ENCODE results near the gene MYOCD. TPM values are rescaled to one million over a fixed set of nuclear protein-coding genes. Genes with fewer than 3 reads are reported as not detected.

Gene MYOCD
- total RNA-seq, 1 experiment from 2014 or later: 1.2 TPM

GRCh38 chr17:12735517-12735916 lies 69.8 kb downstream of the MYOCD start:
- CTCF ChIA-PET: no interaction called here
- DNase-seq (ENCODE audit: low spot score): no peak
- Mint-ChIP-seq H3K9me3 (no peaks in the 10 kb centered on the region), H3K36me3 (no peaks in the 10 kb centered on the region), H3K27me3 (ENCODE audit: low read depth) (no peaks in the 10 kb centered on the region), H3K4me1 (peaks cover 30% of the 10 kb centered on the region), H3K4me3 (no peak overlapping the region), H3K27ac (no peak overlapping the region)
- TF ChIP-seq JUN (CRISPR knock-in tag; IDR thresholded peaks at IDR 0.05): no peak
- POLR2A ChIA-PET: no interaction called here
- no peak for ATAC-seq

DNA sequence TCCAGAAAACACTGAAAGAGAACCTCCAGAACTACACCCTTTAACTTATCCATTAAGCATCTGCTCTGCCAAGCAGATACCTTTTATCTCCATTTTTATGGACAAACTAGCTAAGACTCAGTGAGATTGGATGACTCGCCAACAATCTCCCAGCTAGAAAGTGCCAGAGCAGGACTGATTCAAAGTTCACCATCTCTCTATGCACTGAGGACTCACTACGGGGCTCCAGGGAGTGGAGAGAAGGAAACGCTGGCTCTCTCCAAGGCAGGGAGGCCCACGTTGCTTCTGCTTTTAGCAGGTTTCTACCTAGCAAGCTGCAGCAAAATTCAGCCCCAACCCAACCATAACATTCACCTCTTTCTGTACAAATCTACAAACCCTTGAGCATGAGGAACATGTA lies 70.8 kb downstream of the MYOCD start:
- peaks cover 22% of the 10 kb centered on the region for H3K4me1 Mint-ChIP-seq
- DNase-seq (ENCODE audit: low spot score) (no peak), ATAC-seq (no peak)
- ChIA-PET POLR2A (no interaction called here), CTCF (interaction anchor here (1.3 kb wide), 1 partner anchor 191 kb away, joined by 5 read pairs; no protein-coding TSS in a partner anchor)
- H3K36me3 Mint-ChIP-seq: no peaks in the 10 kb centered on the region
- no peak overlapping the region for H3K27ac Mint-ChIP-seq
- no peaks in the 10 kb centered on the region for H3K27me3 Mint-ChIP-seq (ENCODE audit: low read depth)
- no peak overlapping the region for H3K4me3 Mint-ChIP-seq
- H3K9me3 Mint-ChIP-seq: no peaks in the 10 kb centered on the region
- TF ChIP-seq GABPB1 (CRISPR knock-in tag; IDR thresholded peaks at IDR 0.05): no peak
- no peak for TF ChIP-seq IRF1 (CRISPR knock-in tag; IDR thresholded peaks at IDR 0.05)
- TF ChIP-seq ZNF263 (CRISPR knock-in tag; IDR thresholded peaks at IDR 0.05; ENCODE audit: low read depth): no peak
- no peak for TF ChIP-seq TCF7 (CRISPR knock-in tag; IDR thresholded peaks at IDR 0.05; ENCODE audit: low read depth)
- TF ChIP-seq TEAD1 (CRISPR knock-in tag; IDR thresholded peaks at IDR 0.05): no peak
- TF ChIP-seq, protein P1, sequence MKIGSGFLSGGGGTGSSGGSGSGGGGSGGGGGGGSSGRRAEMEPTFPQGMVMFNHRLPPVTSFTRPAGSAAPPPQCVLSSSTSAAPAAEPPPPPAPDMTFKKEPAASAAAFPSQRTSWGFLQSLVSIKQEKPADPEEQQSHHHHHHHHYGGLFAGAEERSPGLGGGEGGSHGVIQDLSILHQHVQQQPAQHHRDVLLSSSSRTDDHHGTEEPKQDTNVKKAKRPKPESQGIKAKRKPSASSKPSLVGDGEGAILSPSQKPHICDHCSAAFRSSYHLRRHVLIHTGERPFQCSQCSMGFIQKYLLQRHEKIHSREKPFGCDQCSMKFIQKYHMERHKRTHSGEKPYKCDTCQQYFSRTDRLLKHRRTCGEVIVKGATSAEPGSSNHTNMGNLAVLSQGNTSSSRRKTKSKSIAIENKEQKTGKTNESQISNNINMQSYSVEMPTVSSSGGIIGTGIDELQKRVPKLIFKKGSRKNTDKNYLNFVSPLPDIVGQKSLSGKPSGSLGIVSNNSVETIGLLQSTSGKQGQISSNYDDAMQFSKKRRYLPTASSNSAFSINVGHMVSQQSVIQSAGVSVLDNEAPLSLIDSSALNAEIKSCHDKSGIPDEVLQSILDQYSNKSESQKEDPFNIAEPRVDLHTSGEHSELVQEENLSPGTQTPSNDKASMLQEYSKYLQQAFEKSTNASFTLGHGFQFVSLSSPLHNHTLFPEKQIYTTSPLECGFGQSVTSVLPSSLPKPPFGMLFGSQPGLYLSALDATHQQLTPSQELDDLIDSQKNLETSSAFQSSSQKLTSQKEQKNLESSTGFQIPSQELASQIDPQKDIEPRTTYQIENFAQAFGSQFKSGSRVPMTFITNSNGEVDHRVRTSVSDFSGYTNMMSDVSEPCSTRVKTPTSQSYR (CRISPR knock-in tag; IDR thresholded peaks at IDR 0.05): no peak
- no peak for TF ChIP-seq FOXP1 (CRISPR knock-in tag; IDR thresholded peaks at IDR 0.05; ENCODE audit: borderline replicate concordance)
- TF ChIP-seq, protein P2, sequence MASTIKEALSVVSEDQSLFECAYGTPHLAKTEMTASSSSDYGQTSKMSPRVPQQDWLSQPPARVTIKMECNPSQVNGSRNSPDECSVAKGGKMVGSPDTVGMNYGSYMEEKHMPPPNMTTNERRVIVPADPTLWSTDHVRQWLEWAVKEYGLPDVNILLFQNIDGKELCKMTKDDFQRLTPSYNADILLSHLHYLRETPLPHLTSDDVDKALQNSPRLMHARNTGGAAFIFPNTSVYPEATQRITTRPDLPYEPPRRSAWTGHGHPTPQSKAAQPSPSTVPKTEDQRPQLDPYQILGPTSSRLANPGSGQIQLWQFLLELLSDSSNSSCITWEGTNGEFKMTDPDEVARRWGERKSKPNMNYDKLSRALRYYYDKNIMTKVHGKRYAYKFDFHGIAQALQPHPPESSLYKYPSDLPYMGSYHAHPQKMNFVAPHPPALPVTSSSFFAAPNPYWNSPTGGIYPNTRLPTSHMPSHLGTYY (CRISPR knock-in tag; IDR thresholded peaks at IDR 0.05): no peak
- no peak for TF ChIP-seq ESRRA (CRISPR knock-in tag; IDR thresholded peaks at IDR 0.05; ENCODE audit: borderline replicate concordance)
- TF ChIP-seq, protein P3, sequence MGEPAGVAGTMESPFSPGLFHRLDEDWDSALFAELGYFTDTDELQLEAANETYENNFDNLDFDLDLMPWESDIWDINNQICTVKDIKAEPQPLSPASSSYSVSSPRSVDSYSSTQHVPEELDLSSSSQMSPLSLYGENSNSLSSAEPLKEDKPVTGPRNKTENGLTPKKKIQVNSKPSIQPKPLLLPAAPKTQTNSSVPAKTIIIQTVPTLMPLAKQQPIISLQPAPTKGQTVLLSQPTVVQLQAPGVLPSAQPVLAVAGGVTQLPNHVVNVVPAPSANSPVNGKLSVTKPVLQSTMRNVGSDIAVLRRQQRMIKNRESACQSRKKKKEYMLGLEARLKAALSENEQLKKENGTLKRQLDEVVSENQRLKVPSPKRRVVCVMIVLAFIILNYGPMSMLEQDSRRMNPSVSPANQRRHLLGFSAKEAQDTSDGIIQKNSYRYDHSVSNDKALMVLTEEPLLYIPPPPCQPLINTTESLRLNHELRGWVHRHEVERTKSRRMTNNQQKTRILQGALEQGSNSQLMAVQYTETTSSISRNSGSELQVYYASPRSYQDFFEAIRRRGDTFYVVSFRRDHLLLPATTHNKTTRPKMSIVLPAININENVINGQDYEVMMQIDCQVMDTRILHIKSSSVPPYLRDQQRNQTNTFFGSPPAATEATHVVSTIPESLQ (CRISPR knock-in tag; IDR thresholded peaks at IDR 0.05): no peak
- TF ChIP-seq, protein P4, sequence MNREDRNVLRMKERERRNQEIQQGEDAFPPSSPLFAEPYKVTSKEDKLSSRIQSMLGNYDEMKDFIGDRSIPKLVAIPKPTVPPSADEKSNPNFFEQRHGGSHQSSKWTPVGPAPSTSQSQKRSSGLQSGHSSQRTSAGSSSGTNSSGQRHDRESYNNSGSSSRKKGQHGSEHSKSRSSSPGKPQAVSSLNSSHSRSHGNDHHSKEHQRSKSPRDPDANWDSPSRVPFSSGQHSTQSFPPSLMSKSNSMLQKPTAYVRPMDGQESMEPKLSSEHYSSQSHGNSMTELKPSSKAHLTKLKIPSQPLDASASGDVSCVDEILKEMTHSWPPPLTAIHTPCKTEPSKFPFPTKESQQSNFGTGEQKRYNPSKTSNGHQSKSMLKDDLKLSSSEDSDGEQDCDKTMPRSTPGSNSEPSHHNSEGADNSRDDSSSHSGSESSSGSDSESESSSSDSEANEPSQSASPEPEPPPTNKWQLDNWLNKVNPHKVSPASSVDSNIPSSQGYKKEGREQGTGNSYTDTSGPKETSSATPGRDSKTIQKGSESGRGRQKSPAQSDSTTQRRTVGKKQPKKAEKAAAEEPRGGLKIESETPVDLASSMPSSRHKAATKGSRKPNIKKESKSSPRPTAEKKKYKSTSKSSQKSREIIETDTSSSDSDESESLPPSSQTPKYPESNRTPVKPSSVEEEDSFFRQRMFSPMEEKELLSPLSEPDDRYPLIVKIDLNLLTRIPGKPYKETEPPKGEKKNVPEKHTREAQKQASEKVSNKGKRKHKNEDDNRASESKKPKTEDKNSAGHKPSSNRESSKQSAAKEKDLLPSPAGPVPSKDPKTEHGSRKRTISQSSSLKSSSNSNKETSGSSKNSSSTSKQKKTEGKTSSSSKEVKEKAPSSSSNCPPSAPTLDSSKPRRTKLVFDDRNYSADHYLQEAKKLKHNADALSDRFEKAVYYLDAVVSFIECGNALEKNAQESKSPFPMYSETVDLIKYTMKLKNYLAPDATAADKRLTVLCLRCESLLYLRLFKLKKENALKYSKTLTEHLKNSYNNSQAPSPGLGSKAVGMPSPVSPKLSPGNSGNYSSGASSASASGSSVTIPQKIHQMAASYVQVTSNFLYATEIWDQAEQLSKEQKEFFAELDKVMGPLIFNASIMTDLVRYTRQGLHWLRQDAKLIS (CRISPR knock-in tag; IDR thresholded peaks at IDR 0.05; ENCODE audit: borderline replicate concordance): no peak
- TF ChIP-seq EMX1 (CRISPR knock-in tag; IDR thresholded peaks at IDR 0.05): no peak
- TF ChIP-seq STAT6 (CRISPR knock-in tag; conservative IDR thresholded peaks at IDR 0.05; ENCODE audit: low read depth): no peak
